Measurements from ENCODE around the gene SCFD2.

GRCh38 chr4:53307210-53307609, 58.7 kb downstream of the SCFD2 start:
- no peak for TF ChIP-seq CTCF (IDR thresholded peaks at IDR 0.05; ENCODE audit: borderline replicate concordance, extremely low read depth, low read length, poor library complexity, severe bottlenecking)
- no peak for TF ChIP-seq EZH2 (IDR thresholded peaks at IDR 0.05; ENCODE audit: borderline replicate concordance, low read depth, low read length, severe bottlenecking)

All from DND-41 (cell line).